ENCODE results near the gene NEK4.

Gene NEK4

DNA sequence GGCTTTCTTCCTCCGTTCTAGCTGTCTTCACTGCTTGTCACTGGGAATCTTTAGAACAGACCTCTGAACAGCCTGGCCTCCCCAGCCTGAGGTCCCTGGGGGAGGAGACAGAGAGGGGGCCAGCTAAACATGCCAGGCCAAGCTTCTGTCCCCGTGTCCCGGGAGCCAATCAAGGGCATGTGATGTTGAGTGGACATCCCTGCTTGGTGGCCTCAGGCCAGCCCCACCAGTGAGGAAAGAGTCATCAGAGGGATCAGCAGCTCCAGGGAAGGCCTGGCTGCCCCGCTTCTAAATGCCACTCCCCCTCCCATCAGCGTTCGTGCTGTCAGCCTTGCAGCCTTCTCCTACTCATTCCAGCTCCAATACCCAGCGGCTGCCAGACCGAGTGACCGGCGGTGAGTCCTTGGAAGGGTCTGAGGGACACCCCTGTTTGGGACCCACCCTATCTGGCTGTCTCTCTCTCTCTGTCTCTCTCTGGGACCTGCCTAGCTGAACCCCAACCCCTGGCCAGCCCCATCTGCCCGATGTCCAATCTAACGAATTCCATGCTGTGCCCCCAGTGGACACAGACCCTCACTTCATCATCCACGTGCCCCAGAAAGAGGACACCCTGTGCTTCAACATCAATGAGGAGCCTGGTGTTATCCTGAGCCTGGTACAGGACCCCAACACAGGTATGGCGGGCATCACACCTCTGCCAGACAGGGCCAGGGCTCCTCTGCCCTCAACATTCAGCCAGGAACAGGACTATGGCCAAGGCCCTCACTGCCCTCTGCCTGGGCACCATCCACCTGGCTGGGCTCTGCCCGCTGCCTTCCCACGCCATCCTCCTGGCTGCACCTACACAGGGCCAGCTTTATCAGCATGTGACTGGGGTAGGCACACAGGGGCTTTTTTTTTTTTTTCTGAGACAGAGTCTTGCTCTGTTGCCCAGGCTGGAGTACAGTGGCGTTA lies 17.2 kb upstream of the NEK4 start:
- ATAC-seq = no peak
- Mint-ChIP-seq H3K27me3 (no peaks in the 10 kb centered on the region), H3K9me3 (no peaks in the 10 kb centered on the region), H3K4me1 (no peaks in the 10 kb centered on the region), H3K4me3 (no peak overlapping the region), H3K27ac (no peak overlapping the region), H3K36me3 (ENCODE audit: low read depth) (no peaks in the 10 kb centered on the region)
- no peak for DNase-seq

DNA sequence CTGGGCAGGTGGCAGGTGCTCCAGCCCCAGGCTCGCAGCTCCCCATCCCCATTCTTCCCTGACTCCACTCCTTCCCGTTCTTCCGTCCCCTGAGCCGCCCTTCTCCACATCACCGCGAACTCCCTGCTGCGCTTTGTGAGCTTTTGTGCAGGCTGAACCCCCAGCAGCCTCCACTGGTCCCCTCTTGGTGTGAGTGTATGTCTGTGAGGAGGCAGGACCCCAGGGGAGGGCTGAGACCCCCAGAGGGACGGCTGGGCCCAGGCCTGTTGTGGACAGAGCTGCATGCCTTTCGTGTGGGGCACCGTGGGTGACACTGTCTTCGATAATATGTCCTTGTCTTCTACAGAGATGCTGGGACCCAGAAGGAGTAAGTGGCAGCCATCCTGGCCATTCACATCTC lies 16.5 kb upstream of the NEK4 start:
- Mint-ChIP-seq H3K4me3 (no peak overlapping the region), H3K36me3 (ENCODE audit: low read depth) (no peaks in the 10 kb centered on the region)

DNA sequence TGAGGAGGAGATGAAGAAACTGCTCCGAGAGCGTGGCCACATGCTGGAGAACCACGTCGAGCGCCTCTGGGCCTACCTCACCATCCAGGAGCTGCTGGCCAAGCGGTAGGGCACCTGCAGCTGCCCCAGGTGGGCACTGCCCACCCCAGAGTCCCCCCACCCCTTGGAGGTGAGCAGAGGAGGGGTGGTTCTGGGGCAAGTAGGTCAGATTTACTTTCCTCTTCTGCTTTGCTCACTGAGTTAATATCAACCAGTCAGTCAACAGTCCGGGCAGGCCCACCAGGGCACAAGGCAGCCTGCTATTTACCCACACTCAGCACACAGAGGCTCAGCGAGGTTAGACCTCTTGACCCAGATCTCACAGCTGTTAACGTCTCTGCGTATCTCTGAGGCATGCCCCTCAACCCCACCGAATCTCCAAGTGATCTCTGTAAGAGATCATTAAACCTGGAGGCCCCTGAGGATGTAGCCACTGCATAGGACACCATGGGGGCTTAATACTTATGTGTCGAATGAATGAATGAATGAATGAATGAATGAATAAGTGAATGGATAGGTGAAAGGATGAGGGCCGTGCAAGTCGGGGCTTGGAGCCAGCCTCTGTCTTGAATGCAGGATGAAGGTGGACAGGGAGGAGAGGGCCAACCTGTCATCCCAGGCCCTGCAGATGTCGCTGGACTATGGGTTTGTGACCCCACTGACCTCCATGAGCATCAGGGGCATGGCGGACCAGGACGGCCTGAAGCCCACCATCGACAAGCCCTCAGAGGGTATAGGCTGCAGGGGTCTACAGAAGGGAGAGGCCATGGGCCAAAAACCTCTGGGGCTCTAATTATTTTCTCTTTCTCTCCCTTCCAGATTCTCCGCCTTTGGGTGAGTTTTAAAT lies 15.8 kb upstream of the NEK4 start:
- Mint-ChIP-seq H3K9me3 (no peaks in the 10 kb centered on the region), H3K4me3 (no peak overlapping the region), H3K27me3 (peaks cover 2% of the 10 kb centered on the region), H3K36me3 (ENCODE audit: low read depth) (no peaks in the 10 kb centered on the region), H3K4me1 (no peaks in the 10 kb centered on the region), H3K27ac (no peak overlapping the region)
- ATAC-seq = no peak
- no peak for DNase-seq

More for the DNA sequence above, 16.5 kb upstream of the NEK4 start:
- no peaks in the 10 kb centered on the region for H3K27me3 Mint-ChIP-seq
- ATAC-seq = no peak
- H3K9me3 Mint-ChIP-seq = no peaks in the 10 kb centered on the region
- H3K27ac Mint-ChIP-seq = no peak overlapping the region
- H3K4me1 Mint-ChIP-seq = no peaks in the 10 kb centered on the region
- no peak for DNase-seq

DNA sequence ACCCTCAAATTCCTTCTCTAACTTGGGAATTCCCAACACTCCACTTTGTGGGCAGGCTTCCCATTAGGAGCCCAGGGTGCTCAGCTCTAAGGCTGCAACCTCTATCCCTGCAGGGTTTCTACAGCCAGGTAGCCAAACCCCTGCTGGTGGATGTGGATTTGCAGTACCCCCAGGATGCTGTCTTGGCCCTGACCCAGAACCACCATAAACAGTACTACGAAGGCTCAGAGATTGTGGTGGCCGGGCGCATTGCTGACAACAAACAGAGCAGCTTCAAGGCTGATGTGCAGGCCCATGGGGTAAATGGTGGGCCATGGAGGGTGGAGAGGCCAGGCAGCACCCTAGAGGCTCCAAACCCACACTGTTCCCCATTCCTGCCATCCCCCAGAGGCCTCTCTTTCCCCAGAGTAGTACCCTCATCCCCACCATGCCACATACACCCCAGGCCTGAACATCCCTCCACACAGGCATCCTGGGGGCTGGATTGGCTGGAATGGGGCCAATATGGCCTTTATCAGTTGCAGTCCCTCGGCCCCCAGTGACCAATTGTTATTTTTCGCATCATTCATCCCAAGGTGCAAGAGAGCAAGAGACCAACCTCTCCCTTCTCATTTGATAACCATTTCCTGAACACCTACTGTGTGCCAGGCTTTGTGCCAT lies 14.3 kb upstream of the NEK4 start:
- no peaks in the 10 kb centered on the region for H3K4me1 Mint-ChIP-seq
- no peaks in the 10 kb centered on the region for H3K9me3 Mint-ChIP-seq
- H3K4me3 Mint-ChIP-seq = no peak overlapping the region
- DNase-seq (no peak), ATAC-seq (no peak)
- H3K27me3 Mint-ChIP-seq = peaks cover 2% of the 10 kb centered on the region
- no peaks in the 10 kb centered on the region for H3K36me3 Mint-ChIP-seq (ENCODE audit: low read depth)
- no peak overlapping the region for H3K27ac Mint-ChIP-seq

DNA sequence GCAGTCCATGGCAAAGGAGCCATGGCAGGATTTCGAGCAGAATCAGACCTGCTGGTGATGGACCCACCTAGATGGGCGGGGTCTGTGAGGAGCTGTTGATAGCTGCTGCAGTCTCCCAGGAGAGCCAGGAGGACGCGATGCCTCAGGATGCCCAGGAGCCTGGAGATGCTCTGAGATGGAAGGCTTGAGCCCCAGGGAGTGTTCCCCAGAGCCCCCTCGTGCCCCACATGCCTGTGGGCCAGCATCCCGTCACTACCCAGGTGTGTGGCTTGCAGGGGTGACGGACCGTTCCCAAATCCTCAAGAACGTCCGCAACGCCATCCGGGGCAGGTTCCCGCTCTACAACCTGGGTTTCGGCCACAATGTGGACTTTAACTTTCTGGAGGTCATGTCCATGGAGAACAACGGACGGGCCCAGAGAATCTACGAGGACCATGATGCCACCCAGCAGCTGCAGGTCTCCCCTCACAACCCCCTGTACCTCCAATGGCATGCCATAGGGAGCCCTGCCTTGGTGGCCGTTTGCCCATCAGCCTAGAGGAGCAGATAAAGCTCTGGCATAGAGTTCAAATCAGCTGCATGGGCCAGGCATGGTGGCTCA lies 13.4 kb upstream of the NEK4 start:
- Mint-ChIP-seq H3K27me3 (peaks cover 2% of the 10 kb centered on the region), H3K4me3 (no peak overlapping the region), H3K4me1 (no peaks in the 10 kb centered on the region), H3K36me3 (ENCODE audit: low read depth) (no peaks in the 10 kb centered on the region), H3K27ac (no peak overlapping the region), H3K9me3 (no peaks in the 10 kb centered on the region)
- DNase-seq (no peak), ATAC-seq (no peak)

GRCh38 chr3:52783211-52783555 lies 12.4 kb upstream of the NEK4 start:
- no peak overlapping the region for H3K27ac Mint-ChIP-seq
- H3K4me1 Mint-ChIP-seq = no peaks in the 10 kb centered on the region
- H3K27me3 Mint-ChIP-seq = peaks cover 2% of the 10 kb centered on the region
- H3K9me3 Mint-ChIP-seq = no peaks in the 10 kb centered on the region
- no peak overlapping the region for H3K4me3 Mint-ChIP-seq
- no peak for DNase-seq
- ATAC-seq = no peak
- no peaks in the 10 kb centered on the region for H3K36me3 Mint-ChIP-seq (ENCODE audit: low read depth)

DNA sequence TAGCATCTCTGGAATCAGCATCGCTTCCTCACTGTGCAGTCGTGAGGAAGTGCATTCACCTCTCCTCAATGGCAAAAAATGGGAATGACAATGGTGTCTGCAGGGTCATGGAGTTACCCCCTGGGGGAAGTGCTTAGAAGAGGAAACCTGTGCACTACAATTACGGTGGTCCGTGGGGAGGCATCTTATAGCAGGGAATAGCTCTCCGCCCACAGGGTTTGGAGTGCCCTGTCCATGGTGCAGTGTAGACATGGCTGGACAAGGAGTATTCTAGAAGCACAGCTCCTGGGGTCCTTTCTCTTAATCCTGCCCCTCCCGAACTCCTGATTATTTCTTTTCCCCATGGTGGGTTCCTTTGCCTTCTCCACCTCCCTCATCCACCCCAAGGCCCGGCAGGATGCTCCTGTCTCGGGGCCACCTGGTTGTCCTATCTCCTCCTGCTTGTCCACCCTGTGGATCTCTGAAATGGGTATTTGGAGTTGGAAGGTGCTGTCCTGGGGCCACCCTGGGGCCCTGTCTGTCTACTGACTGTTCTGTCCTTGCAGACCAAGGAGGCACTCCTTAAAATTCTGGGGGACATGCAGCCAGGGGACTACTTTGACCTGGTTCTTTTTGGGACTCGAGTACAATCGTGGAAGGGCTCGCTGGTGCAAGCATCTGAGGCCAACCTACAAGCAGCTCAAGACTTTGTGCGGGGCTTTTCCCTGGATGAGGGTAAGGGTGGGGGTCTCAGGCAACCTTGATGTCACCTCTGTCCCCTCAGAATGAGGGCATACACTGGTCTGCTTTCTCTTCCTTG lies 11.9 kb upstream of the NEK4 start:
- Mint-ChIP-seq H3K27ac (no peak overlapping the region), H3K9me3 (no peaks in the 10 kb centered on the region), H3K4me3 (no peak overlapping the region), H3K36me3 (ENCODE audit: low read depth) (no peaks in the 10 kb centered on the region), H3K4me1 (no peaks in the 10 kb centered on the region), H3K27me3 (peaks cover 2% of the 10 kb centered on the region)
- DNase-seq (no peak), ATAC-seq (no peak)

DNA sequence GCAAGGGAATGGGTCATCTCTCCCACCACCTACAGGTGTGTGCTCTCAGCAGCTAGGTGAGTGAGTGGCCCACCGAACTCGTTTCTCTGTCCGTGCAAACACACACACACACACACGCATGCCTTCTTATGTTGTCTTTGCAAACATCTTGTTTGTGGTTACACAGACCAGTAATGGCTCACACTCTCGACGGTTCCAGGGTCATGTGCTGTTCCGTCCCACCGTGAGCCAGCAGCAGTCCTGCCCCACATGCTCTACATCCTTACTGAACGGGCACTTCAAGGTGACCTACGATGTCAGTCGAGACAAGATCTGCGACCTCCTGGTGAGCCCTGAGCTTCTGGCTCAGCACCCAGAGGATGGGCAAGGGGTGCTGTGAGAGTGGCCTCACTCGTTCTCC lies 11.0 kb upstream of the NEK4 start:
- H3K27ac Mint-ChIP-seq = no peak overlapping the region
- no peak for ATAC-seq

DNA sequence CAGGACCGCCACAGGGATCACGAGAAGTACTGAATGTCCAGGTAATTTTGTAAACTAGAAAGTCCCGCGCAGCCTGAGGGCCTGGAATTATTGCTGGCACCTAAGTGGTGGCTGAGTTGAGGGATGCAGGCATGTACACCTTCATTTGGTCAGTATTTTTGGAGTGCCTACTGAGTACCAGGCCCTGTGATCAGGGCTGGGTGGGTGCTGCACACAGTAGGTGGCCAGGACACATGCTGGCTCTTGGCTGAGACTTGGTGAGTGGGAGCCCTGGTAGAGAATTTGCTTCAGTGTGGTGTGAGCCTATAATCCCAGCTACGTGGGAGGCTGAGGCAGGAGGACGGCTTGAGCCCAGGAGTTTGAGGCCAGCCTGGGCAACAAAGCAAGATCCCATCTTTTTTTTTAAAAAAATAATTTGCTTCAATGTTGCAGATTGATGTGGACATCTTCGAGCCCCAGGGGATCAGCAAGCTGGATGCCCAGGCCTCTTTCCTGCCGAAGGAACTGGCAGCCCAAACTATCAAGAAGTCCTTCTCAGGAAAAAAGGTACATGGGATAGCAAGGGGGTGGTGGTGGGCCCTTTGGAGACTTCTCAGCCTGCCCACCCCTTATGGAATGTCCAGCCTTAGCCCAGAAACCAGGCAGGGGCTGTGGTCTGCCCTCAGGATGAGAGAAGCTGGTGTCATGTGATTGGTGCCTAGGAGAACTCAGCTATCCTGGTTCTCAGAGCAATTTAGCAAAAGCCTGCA lies 9.3 kb upstream of the NEK4 start:
- Mint-ChIP-seq H3K27me3 (peaks cover 2% of the 10 kb centered on the region), H3K27ac (no peak overlapping the region), H3K4me3 (no peak overlapping the region), H3K36me3 (ENCODE audit: low read depth) (no peaks in the 10 kb centered on the region), H3K9me3 (no peaks in the 10 kb centered on the region), H3K4me1 (no peaks in the 10 kb centered on the region)
- ATAC-seq (no peak), DNase-seq (no peak)

More for the DNA sequence above, 11.0 kb upstream of the NEK4 start:
- Mint-ChIP-seq H3K9me3 (no peaks in the 10 kb centered on the region), H3K36me3 (ENCODE audit: low read depth) (no peaks in the 10 kb centered on the region), H3K4me1 (no peaks in the 10 kb centered on the region), H3K27me3 (peaks cover 2% of the 10 kb centered on the region), H3K4me3 (no peak overlapping the region)
- DNase-seq = no peak

DNA sequence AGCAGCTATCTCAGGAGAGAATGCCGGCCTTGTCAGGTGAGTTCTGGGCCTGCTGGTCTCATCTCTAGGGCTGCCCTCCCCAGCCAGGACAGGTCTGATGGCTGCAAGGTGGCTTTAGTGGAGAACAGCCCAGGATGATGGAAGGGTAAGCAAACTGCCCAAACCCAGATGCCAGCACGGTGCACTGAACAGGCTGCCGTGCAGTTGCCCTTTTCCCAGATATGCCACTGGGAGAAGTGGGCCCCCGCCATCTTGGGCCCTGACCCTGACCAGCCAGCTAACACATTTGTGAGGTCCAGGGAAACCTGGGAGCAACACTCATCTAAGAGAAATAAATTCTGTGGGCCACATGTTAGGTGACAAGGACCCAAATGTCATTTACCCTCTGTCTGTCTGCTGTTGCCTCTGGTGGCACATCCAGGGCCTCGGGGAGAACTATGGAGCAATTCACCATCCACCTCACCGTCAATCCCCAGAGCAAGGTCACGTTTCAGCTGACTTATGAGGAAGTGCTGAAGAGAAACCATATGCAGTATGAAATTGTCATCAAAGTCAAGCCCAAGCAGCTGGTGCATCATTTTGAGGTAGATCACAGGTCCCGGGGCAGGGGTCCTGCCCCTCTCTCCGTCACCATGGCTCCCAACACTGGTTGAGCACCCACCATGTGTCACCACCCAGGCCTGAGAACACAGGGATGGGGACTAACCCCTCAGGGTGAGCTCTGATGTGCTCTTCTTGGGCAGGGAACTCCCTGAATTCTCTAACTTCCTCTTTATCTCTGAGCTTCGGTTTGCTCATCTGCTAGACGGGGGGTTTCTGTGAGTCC lies 8.5 kb upstream of the NEK4 start:
- Mint-ChIP-seq H3K4me1 (no peaks in the 10 kb centered on the region), H3K4me3 (no peak overlapping the region), H3K27ac (no peak overlapping the region)

GRCh38 chr3:52777959-52778805 lies 7.4 kb upstream of the NEK4 start:
- no peaks in the 10 kb centered on the region for H3K36me3 Mint-ChIP-seq (ENCODE audit: low read depth)
- no peak for DNase-seq
- ATAC-seq = no peak
- H3K9me3 Mint-ChIP-seq = no peaks in the 10 kb centered on the region
- no peaks in the 10 kb centered on the region for H3K4me1 Mint-ChIP-seq
- no peak overlapping the region for H3K4me3 Mint-ChIP-seq
- H3K27me3 Mint-ChIP-seq = peaks cover 2% of the 10 kb centered on the region
- H3K27ac Mint-ChIP-seq = no peak overlapping the region

More for the DNA sequence above, 8.5 kb upstream of the NEK4 start:
- DNase-seq = no peak
- ATAC-seq = peak; percentile 55
- Mint-ChIP-seq H3K27me3 (peaks cover 2% of the 10 kb centered on the region), H3K9me3 (no peaks in the 10 kb centered on the region), H3K36me3 (ENCODE audit: low read depth) (no peaks in the 10 kb centered on the region)
